Endothelial cell of umbilical vein (primary cell): ENCODE results near the gene DEGS2. TPM values are rescaled to one million over a fixed set of nuclear protein-coding genes. Genes with fewer than 3 reads are reported as not detected.

ENCODE experiments used
- BruUV-seq: library from RNA; stranded (reverse); fragments of 400-500 nt; replicated peaks from 2 replicates; lab custom pipeline; 2021; lab: Mats Ljungman, UMichigan
- CTCF ChIA-PET: fragments of 300-600, 350-600 bp; sonication (Branson Sonifier 250); formaldehyde crosslinking; loops from one replicate; lab custom pipeline; 2021; ENCODE audit warnings: antibody characterized with exemption, inconsistent platforms; lab: Charles Lee
- POLR2A ChIA-PET: fragments of 300-600, 350-600 bp; sonication (Branson Sonifier 250); formaldehyde crosslinking; loops from one replicate; lab custom pipeline; 2021; ENCODE audit warnings: antibody characterized with exemption, inconsistent platforms; lab: Charles Lee
- DNase-seq: peaks from one replicate; pipeline ENCODE4 v3.0.0-alpha.2; 2011; ENCODE audit warnings: low read depth, low spot score
- FAIRE-seq: peaks from 2 replicates; lab custom pipeline; 2011; peaks lifted over from hg19 to GRCh38; lab: Jason Lieb, UNC
- H2AFZ ChIP-seq: 2 replicates; pipeline ENCODE4 v1.6.0; 2012; ENCODE audit warnings: low read depth, low read length, control low read depth, inconsistent platforms
- H3K27ac ChIP-seq: 2 replicates; pipeline ENCODE4 v1.5.1; 2011; ENCODE audit warnings: low read depth, mild to moderate bottlenecking, control low read depth, low read length, moderate library complexity; ENCODE audit not compliant: insufficient read depth
- H3K27me3 ChIP-seq, 2 experiments: 2 replicates each; pipeline versions ENCODE4 v1.6.0 to v1.6.1; 2011; ENCODE audit warnings: low read length in 2 of 2, mixed read lengths in 1 of 2; ENCODE audit not compliant: control insufficient read depth in 2 of 2, insufficient read depth in 2 of 2
- H3K36me3 ChIP-seq, 2 experiments: 2 replicates in 1 of 2; 3 replicates in 1 of 2; pipeline ENCODE4 v1.5.1; 2011; ENCODE audit warnings: low read length in 2 of 2, mild to moderate bottlenecking in 1 of 2, moderate library complexity in 1 of 2; ENCODE audit not compliant: control insufficient read depth in 2 of 2, insufficient read depth in 2 of 2; ENCODE audit errors: extremely low read depth in 1 of 2
- H3K4me1 ChIP-seq: 3 replicates; pipeline ENCODE4 v1.5.1; 2011; ENCODE audit warnings: mild to moderate bottlenecking, low read length; ENCODE audit not compliant: control insufficient read depth, insufficient read depth; ENCODE audit errors: extremely low read depth
- H3K4me2 ChIP-seq: 2 replicates; pipeline ENCODE4 v1.6.1; 2011; ENCODE audit warnings: low read length, control low read depth, mixed read lengths; ENCODE audit not compliant: insufficient read depth
- H3K4me3 ChIP-seq, 3 experiments: fragments of 200-600 bp in 1 of 3; sonication (generic), shearing (Covaris generic) in 1 of 3; replicated peaks in 1 of 3; 2 replicates each; pipeline ENCODE4 v1.5.1; 2011 to 2016; ENCODE audit warnings: control low read depth in 3 of 3, low read length in 3 of 3, mild to moderate bottlenecking in 2 of 3, inconsistent platforms in 1 of 3, low read depth in 1 of 3, moderate library complexity in 1 of 3; ENCODE audit not compliant: insufficient read depth in 1 of 3
- H3K79me2 ChIP-seq: 2 replicates; pipeline ENCODE4 v1.6.0; 2012; ENCODE audit warnings: low read length, inconsistent platforms; ENCODE audit not compliant: control insufficient read depth, insufficient read depth
- H3K9ac ChIP-seq: replicated peaks from 2 replicates; pipeline ENCODE3; 2011; ENCODE audit warnings: low read length, control low read depth; ENCODE audit not compliant: insufficient read depth; ENCODE audit errors: extremely low read depth
- H3K9me1 ChIP-seq: replicated peaks from 3 replicates; pipeline ENCODE4 v1.6.0; 2011; ENCODE audit warnings: mild to moderate bottlenecking, low read length; ENCODE audit not compliant: control insufficient read depth, insufficient read depth; ENCODE audit errors: extremely low read depth
- H3K9me3 ChIP-seq: replicated peaks from 2 replicates; pipeline ENCODE4 v1.5.1; 2012; ENCODE audit warnings: low read length, inconsistent platforms; ENCODE audit not compliant: control insufficient read depth, insufficient read depth
- H4K20me1 ChIP-seq: replicated peaks from 2 replicates; pipeline ENCODE3; 2011; ENCODE audit warnings: mild to moderate bottlenecking, low read length; ENCODE audit not compliant: control insufficient read depth, insufficient read depth; ENCODE audit errors: extremely low read depth
- CTCF ChIP-seq, 2 donors: IDR thresholded peaks; 1 replicate in 1 of 2; 2 replicates in 1 of 2; pipeline ENCODE4 v1.5.1; 2011; ENCODE audit warnings: low read length in 2 of 2, mild to moderate bottlenecking in 2 of 2, moderate library complexity in 2 of 2, control low read depth in 1 of 2, inconsistent platforms in 1 of 2, low read depth in 1 of 2; ENCODE audit not compliant: insufficient read depth in 1 of 2; ENCODE audit errors: extremely low read depth in 1 of 2
- EZH2 ChIP-seq: IDR thresholded peaks from 2 replicates; pipeline ENCODE4 v1.6.1; 2012; ENCODE audit warnings: borderline replicate concordance, low read depth, mild to moderate bottlenecking, moderate library complexity, low read length, inconsistent platforms; ENCODE audit not compliant: severe bottlenecking
- FOS ChIP-seq: IDR thresholded peaks from 2 replicates; pipeline ENCODE4 v1.6.1; 2011; ENCODE audit warnings: mild to moderate bottlenecking, low read length, moderate library complexity, borderline replicate concordance; ENCODE audit not compliant: insufficient read depth
- GATA2 ChIP-seq: IDR thresholded peaks from 2 replicates; pipeline ENCODE4 v1.7.0; 2011; ENCODE audit warnings: low read depth, mild to moderate bottlenecking, moderate library complexity, mixed read lengths, low read length; ENCODE audit not compliant: insufficient read length, insufficient read depth
- JUN ChIP-seq: IDR thresholded peaks from 2 replicates; pipeline ENCODE4 v1.6.1; 2011; ENCODE audit warnings: borderline replicate concordance, low read depth; ENCODE audit not compliant: insufficient read length, insufficient read depth
- MAX ChIP-seq: IDR thresholded peaks from 2 replicates; pipeline ENCODE4 v1.6.1; 2011; ENCODE audit not compliant: insufficient read depth, insufficient read length
- MYC ChIP-seq: IDR thresholded peaks from one replicate; pipeline ENCODE4 v1.6.1; 2011; ENCODE audit warnings: mild to moderate bottlenecking, low read depth, low read length
- POLR2A ChIP-seq: IDR thresholded peaks from 2 replicates; pipeline ENCODE4 v1.6.1; 2012; ENCODE audit warnings: low read depth, mild to moderate bottlenecking, control low read depth, low read length
- POLR2AphosphoS5 ChIP-seq: IDR thresholded peaks from 2 replicates; pipeline ENCODE4 v1.6.1; 2012; ENCODE audit warnings: low read depth, mild to moderate bottlenecking, control low read depth, low read length, moderate library complexity; ENCODE audit not compliant: insufficient read depth
- dilution Hi-C: fragments of 300-500 bp; cut with MboI; formaldehyde crosslinking; loops from one replicate; pipeline ENCODE4 v1.15.0; 2019; ENCODE audit warnings: low sequenced_read_pairs; ENCODE audit not compliant: extremely low pct_ligation_motif_present
- intact Hi-C: fragments of 100-400 bp; cut with micrococcal nuclease; formaldehyde crosslinking; loops from one replicate; pipeline ENCODE4 v1.10.0; 2022
- polyA plus RNA-seq, 4 experiments: library from polyadenylated mRNA; depleted of rRNA in 3 of 4; stranded (reverse) in 3 of 4; unstranded in 1 of 4; fragments of >200 nt; gene quantifications; 2 replicates each; pipeline versions ENCODE4 v1.2.1 to v1.2.3, GENCODE V29; 2011 to 2012; ENCODE audit warnings: missing spikeins in 1 of 4
- total RNA-seq: library from RNA; stranded (reverse); gene quantifications from 2 replicates; pipeline ENCODE4 v1.2.3, GENCODE V29; 2021

DEGS2 gene
- total and polyA plus RNA-seq, 2 donors (not counting 3 experiments of a cell fraction or from before 2014, with no cell fraction given) = 0.06 TPM; not detected in 1

GRCh38 chr14:100128688-100129087 is 30.8 kb downstream of the DEGS2 start:
- ChIA-PET POLR2A (interaction anchor here (1.0 kb wide), 1 partner anchor 13 kb away, joined by 3 read pairs; no protein-coding TSS in a partner anchor), CTCF (interaction anchor here (0.7 to 7.6 kb wide), 4 partner anchors 13 to 145 kb away, joined by 3 to 44 read pairs (median 4); no protein-coding TSS in a partner anchor)
- H4K20me1 ChIP-seq = no peaks in the 10 kb centered on the region
- H2AFZ ChIP-seq = no peak overlapping the region
- no peak overlapping the region for H3K9ac ChIP-seq
- no peak overlapping the region for H3K4me3 ChIP-seq
- H3K27ac ChIP-seq = no peak overlapping the region
- no peak for DNase-seq
- no peak overlapping the region for H3K4me2 ChIP-seq
- BruUV-seq = no TSS peak
- FAIRE-seq = no peak
- no peak for TF ChIP-seq MYC
- no peak for TF ChIP-seq POLR2A
- no peak for TF ChIP-seq GATA2
- no peak for TF ChIP-seq FOS
- no peak for TF ChIP-seq EZH2
- TF ChIP-seq MAX = no peak
- TF ChIP-seq JUN = no peak
- TF ChIP-seq POLR2AphosphoS5 = no peak
- TF ChIP-seq CTCF (IDR thresholded peaks at IDR 0.05; ENCODE audit: extremely low read depth in 1 of 2, insufficient read depth in 1 of 2, low read depth in 1 of 2, low read length in 2 of 2) = no peak
- H3K27me3 ChIP-seq = no peaks in the 10 kb centered on the region
- dilution Hi-C loops (no loop called here), intact Hi-C loops (loop anchor here (1.0 kb wide), 1 partner anchor 14 kb away; no protein-coding TSS in a partner anchor)
- H3K79me2 ChIP-seq = no peaks in the 10 kb centered on the region
- H3K9me3 ChIP-seq = no peaks in the 10 kb centered on the region
- H3K36me3 ChIP-seq = peaks cover 0 to 5% of the 10 kb centered on the region in 2 experiments
- no peaks in the 10 kb centered on the region for H3K4me1 ChIP-seq
- H3K9me1 ChIP-seq = no peaks in the 10 kb centered on the region
